ENCODE measurements around the gene VEGFD. TPM values are rescaled to one million over a fixed set of nuclear protein-coding genes. Genes with fewer than 3 reads are reported as not detected.

VEGFD gene
- total and polyA plus RNA-seq, 2 of the 4 experiments (the other 2 are of a cell fraction) = 0.18 to 0.19 TPM

- WGBS, 2 experiments (ENCODE audit: extremely low coverage in 2 of 2, insufficient read length in 1 of 2) = no CpG with 5 or more reads among the region's 3 CpGs
- BruUV-seq (replicated peaks) = no TSS peak
- TF ChIP-seq BHLHE40 (IDR thresholded peaks at IDR 0.05; ENCODE audit: low read depth, low read length) = no peak
- TF ChIP-seq SMC3 (IDR thresholded peaks at IDR 0.05; ENCODE audit: low read depth, low read length) = no peak
- Histone ChIP-seq H3K56ac (ENCODE audit: extremely low read depth, insufficient read depth, low read length) (no peak overlapping the region), H2BK20ac (ENCODE audit: low read depth, low read length) (no peak overlapping the region), H3K18ac (ENCODE audit: low read depth, low read length) (no peak overlapping the region), H2AFZ (replicated peaks; ENCODE audit: low read length, poor library complexity) (no peak overlapping the region), H3K27me3 (ENCODE audit: control insufficient read depth, insufficient read depth, low read length) (no peaks in the 10 kb centered on the region; the same call in 1 of the 2 replicates), H2BK5ac (ENCODE audit: low read depth, low read length, poor library complexity, severe bottlenecking) (no peak overlapping the region), H3K4me2 (ENCODE audit: low read depth, low read length) (no peak overlapping the region), H3K9me3 (ENCODE audit: control insufficient read depth, insufficient read depth, low read length) (no peaks in the 10 kb centered on the region), H3K79me1 (ENCODE audit: low read depth in 1 of 2, low read length in 2 of 2) (no peaks in the 10 kb centered on the region), H2BK15ac (ENCODE audit: low read depth, low read length) (no peak overlapping the region), H3K23ac (ENCODE audit: low read depth, low read length) (no peak overlapping the region), H3K4ac (ENCODE audit: low read depth, low read length) (no peak overlapping the region), H4K20me1 (ENCODE audit: insufficient read depth, low read length) (no peaks in the 10 kb centered on the region), H3K27ac (ENCODE audit: insufficient read depth, low read length) (no peak overlapping the region), H3K9ac (ENCODE audit: low read depth, low read length) (no peak overlapping the region), H2BK120ac (ENCODE audit: low read depth, low read length) (no peak overlapping the region), H4K8ac (ENCODE audit: low read depth in 2 of 2, low read length in 2 of 2) (no peak overlapping the region), H2AK5ac (ENCODE audit: low read depth, low read length) (no peak overlapping the region), H4K91ac (ENCODE audit: insufficient read depth, low read depth, low read length) (no peak overlapping the region), H3K4me1 (ENCODE audit: control insufficient read depth, insufficient read depth, low read length) (no peaks in the 10 kb centered on the region; the same call in 1 of the 2 replicates), H4K5ac (ENCODE audit: low read depth, low read length) (no peak overlapping the region), H3K4me3 (ENCODE audit: insufficient read depth, low read depth, low read length) (no peak overlapping the region), H3K14ac (replicated peaks; ENCODE audit: low read depth, low read length) (no peak overlapping the region), H3K36me3 (ENCODE audit: control insufficient read depth, insufficient read depth, low read length) (no peaks in the 10 kb centered on the region), H2AK9ac (replicated peaks; ENCODE audit: low read depth, low read length, poor library complexity) (no peak overlapping the region), H3K9me1 (ENCODE audit: insufficient read depth, low read length) (no peaks in the 10 kb centered on the region; the same call in 1 of the 2 replicates)
- in situ Hi-C loops (cut with MboI; ENCODE audit: low sequenced_read_pairs) (no loop called here), dilution Hi-C loops (cut with HindIII; ENCODE audit: low sequenced_read_pairs, unreplicated experiment) (no loop called here), intact Hi-C loops (cut with micrococcal nuclease) (loop anchor here (5.0 kb wide), 1 partner anchor 67 kb away; no protein-coding TSS in a partner anchor)
- POLR2A ChIA-PET (ENCODE audit: unreplicated experiment) = no interaction called here
- CTCF ChIA-PET = interaction anchor here (0.9 kb wide), 1 partner anchor 16 kb away, joined by 3 read pairs; the partner anchor contains the start of gene VEGFD
- no peak for DNase-seq
- no peak for ATAC-seq (ENCODE audit: low read depth)
Measured at GRCh38 chrX:15399962-15400391, 15.8 kb upstream of the VEGFD start.

Data from IMR-90 (cell line).